PC-9 (cell line): ENCODE measurements around the gene KCNK6. TPM values are rescaled to one million over a fixed set of nuclear protein-coding genes. Genes with fewer than 3 reads are reported as not detected.
"Not testable (repeated sequence)": the region's sequence is repeated elsewhere in the genome, so short reads cannot be mapped to it uniquely, and the experiment has no call there.

Source experiments
- BruUV-seq: library from RNA; stranded (reverse); fragments of 400-500 nt; replicated peaks from 2 replicates; lab custom pipeline; 2021; lab: Mats Ljungman, UMichigan
- CTCF ChIA-PET: fragments of 300-600 bp; sonication (Branson Sonifier 250); formaldehyde crosslinking; loops from one replicate; lab custom pipeline; 2022; ENCODE audit warnings: antibody characterized with exemption; lab: Charles Lee
- POLR2A ChIA-PET: fragments of 300-600 bp; sonication (Branson Sonifier 250); formaldehyde crosslinking; loops from one replicate; lab custom pipeline; 2022; ENCODE audit warnings: antibody characterized with exemption; ENCODE audit not compliant: unreplicated experiment; lab: Charles Lee
- DNase-seq, 2 experiments: peaks; one replicate each; pipeline versions ENCODE4 v3.0.0 to v3.0.0-alpha.2; 2015 to 2022; ENCODE audit warnings: mixed read lengths in 1 of 2
- H2AFZ ChIP-seq: fragments of 200-600 bp; sonication (generic); 2 replicates; pipeline ENCODE4 v1.8.1; 2017; ENCODE audit warnings: antibody characterized with exemption
- H3F3A ChIP-seq: fragments of 200-600 bp; sonication (generic); 2 replicates; pipeline ENCODE4 v1.8.1; 2017; ENCODE audit warnings: antibody characterized with exemption, mild to moderate bottlenecking, low read depth; ENCODE audit not compliant: insufficient read depth
- H3K27ac ChIP-seq: fragments of 200-600 bp; sonication (generic); 2 replicates; pipeline ENCODE4 v1.6.1; 2016; ENCODE audit warnings: mixed run types
- H3K27me3 ChIP-seq: fragments of 200-600 bp; sonication (generic); 2 replicates; pipeline ENCODE4 v1.6.1; 2016; ENCODE audit warnings: low read depth, mixed run types; ENCODE audit not compliant: insufficient read depth
- H3K36me3 ChIP-seq: fragments of 200-600 bp; sonication (generic); 2 replicates; pipeline ENCODE4 v1.6.1; 2016; ENCODE audit warnings: low read depth, mixed run types
- H3K4me1 ChIP-seq: fragments of 200-600 bp; sonication (generic); replicated peaks from 2 replicates; pipeline ENCODE4 v1.6.1; 2016; ENCODE audit warnings: mixed run types; ENCODE audit not compliant: insufficient read depth
- H3K4me2 ChIP-seq: fragments of 200-600 bp; sonication (generic); 2 replicates; pipeline ENCODE4 v1.6.1; 2017; ENCODE audit warnings: mixed run types
- H3K4me3 ChIP-seq: fragments of 200-600 bp; sonication (generic); 2 replicates; pipeline ENCODE4 v1.6.1; 2016; ENCODE audit warnings: mixed run types
- H3K79me2 ChIP-seq: fragments of 200-600 bp; sonication (generic); 2 replicates; pipeline ENCODE4 v1.6.1; 2017; ENCODE audit warnings: low read depth, mixed run types
- H3K9me2 ChIP-seq: fragments of 200-600 bp; sonication (generic); 2 replicates; pipeline ENCODE4 v1.8.1; 2017; ENCODE audit warnings: mild to moderate bottlenecking; ENCODE audit not compliant: insufficient read depth
- H3K9me3 ChIP-seq: fragments of 200-600 bp; sonication (generic); 2 replicates; pipeline ENCODE4 v1.8.1; 2016; ENCODE audit warnings: low read depth; ENCODE audit not compliant: insufficient read depth
- H4K20me1 ChIP-seq: fragments of 200-600 bp; sonication (generic); 2 replicates; pipeline ENCODE4 v1.8.1; 2017; ENCODE audit not compliant: insufficient read depth
- EZH2 ChIP-seq: fragments of 200-600 bp; sonication (generic); IDR thresholded peaks from 2 replicates; pipeline ENCODE4 v1.8.0; 2017; ENCODE audit warnings: antibody characterized with exemption, low read depth
- intact Hi-C: fragments of 100-400 bp; cut with micrococcal nuclease; formaldehyde crosslinking; loops from one replicate; pipeline ENCODE4 v1.10.0; 2022; ENCODE audit not compliant: unreplicated experiment
- total RNA-seq: library from RNA; stranded (reverse); gene quantifications from 2 replicates; pipeline ENCODE4 v1.2.3, GENCODE V29; 2021
- TF ChIP-seq, protein P1 (sequence below): fragments of 200-600 bp; sonication (generic); conservative IDR thresholded peaks from 2 replicates; pipeline ENCODE4 v1.6.1; 2017; ENCODE audit warnings: mixed run types, antibody characterized with exemption, mild to moderate bottlenecking, moderate library complexity

Gene KCNK6
- total RNA-seq, 1 experiment from 2014 or later = 6.1 TPM

- no peaks in the 10 kb centered on the region for H3K9me2 ChIP-seq
- H3K79me2 ChIP-seq = no peaks in the 10 kb centered on the region
- peaks cover 41% of the 10 kb centered on the region; the same call in 1 of the 2 replicates for H3K27me3 ChIP-seq
- peak overlapping the region; percentile 98 for H3K4me2 ChIP-seq
- no peaks in the 10 kb centered on the region for H3K36me3 ChIP-seq
- peaks cover 2% of the 10 kb centered on the region; the same call in 1 of the 2 replicates for H3F3A ChIP-seq
- peak overlapping the region; percentile 74; the same call in 1 of the 2 replicates for H3K4me3 ChIP-seq
- POLR2A ChIA-PET = interaction anchor here (0.5 to 0.6 kb wide), 2 partner anchors 24 to 44 kb away, joined by 7 to 8 read pairs; no protein-coding TSS in a partner anchor
- H3K27ac ChIP-seq = no peak overlapping the region
- TF ChIP-seq EZH2 = no peak
- CTCF ChIA-PET = interaction anchor here (0.7 kb wide), 1 partner anchor 409 kb away, joined by 4 read pairs; no protein-coding TSS in a partner anchor
- no TSS peak for BruUV-seq
- peak overlapping the region; percentile 76; the same call in 1 of the 2 replicates for H2AFZ ChIP-seq
- intact Hi-C loops = no loop called here
- no peaks in the 10 kb centered on the region for H4K20me1 ChIP-seq
- DNase-seq = no peak
- no peaks in the 10 kb centered on the region for H3K9me3 ChIP-seq
- H3K4me1 ChIP-seq = peaks cover 6% of the 10 kb centered on the region; the same call in 1 of the 2 replicates
These were observed 41.4 kb downstream of the KCNK6 start for GRCh38 chr19:38360839-38361631.

GRCh38 chr19:38361633-38362075 lies 42.0 kb downstream of the KCNK6 start:
- H3K4me1 ChIP-seq = peaks cover 6% of the 10 kb centered on the region; the same call in 1 of the 2 replicates
- H2AFZ ChIP-seq = peak overlapping the region; percentile 94
- BruUV-seq = no TSS peak
- no peaks in the 10 kb centered on the region for H3K79me2 ChIP-seq
- intact Hi-C loops = no loop called here
- H3K27ac ChIP-seq = no peak overlapping the region
- H3F3A ChIP-seq = peaks cover 2% of the 10 kb centered on the region; the same call in 1 of the 2 replicates
- DNase-seq = peak; percentile 60 to 84
- H3K36me3 ChIP-seq = no peaks in the 10 kb centered on the region
- no peaks in the 10 kb centered on the region for H3K9me3 ChIP-seq
- H4K20me1 ChIP-seq = no peaks in the 10 kb centered on the region
- H3K9me2 ChIP-seq = no peaks in the 10 kb centered on the region
- peak overlapping the region; percentile 74 for H3K4me3 ChIP-seq
- peaks cover 41% of the 10 kb centered on the region; the same call in 1 of the 2 replicates for H3K27me3 ChIP-seq
- peak overlapping the region; percentile 98 for H3K4me2 ChIP-seq
- TF ChIP-seq, protein P1, sequence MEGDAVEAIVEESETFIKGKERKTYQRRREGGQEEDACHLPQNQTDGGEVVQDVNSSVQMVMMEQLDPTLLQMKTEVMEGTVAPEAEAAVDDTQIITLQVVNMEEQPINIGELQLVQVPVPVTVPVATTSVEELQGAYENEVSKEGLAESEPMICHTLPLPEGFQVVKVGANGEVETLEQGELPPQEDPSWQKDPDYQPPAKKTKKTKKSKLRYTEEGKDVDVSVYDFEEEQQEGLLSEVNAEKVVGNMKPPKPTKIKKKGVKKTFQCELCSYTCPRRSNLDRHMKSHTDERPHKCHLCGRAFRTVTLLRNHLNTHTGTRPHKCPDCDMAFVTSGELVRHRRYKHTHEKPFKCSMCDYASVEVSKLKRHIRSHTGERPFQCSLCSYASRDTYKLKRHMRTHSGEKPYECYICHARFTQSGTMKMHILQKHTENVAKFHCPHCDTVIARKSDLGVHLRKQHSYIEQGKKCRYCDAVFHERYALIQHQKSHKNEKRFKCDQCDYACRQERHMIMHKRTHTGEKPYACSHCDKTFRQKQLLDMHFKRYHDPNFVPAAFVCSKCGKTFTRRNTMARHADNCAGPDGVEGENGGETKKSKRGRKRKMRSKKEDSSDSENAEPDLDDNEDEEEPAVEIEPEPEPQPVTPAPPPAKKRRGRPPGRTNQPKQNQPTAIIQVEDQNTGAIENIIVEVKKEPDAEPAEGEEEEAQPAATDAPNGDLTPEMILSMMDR = no peak
- no peak for TF ChIP-seq EZH2
- ChIA-PET CTCF (interaction anchor here (0.7 kb wide), 1 partner anchor 408 kb away, joined by 4 read pairs; no protein-coding TSS in a partner anchor), POLR2A (interaction anchor here (0.5 to 0.7 kb wide), 2 partner anchors 43 to 981 kb away, joined by 4 to 8 read pairs; no protein-coding TSS in a partner anchor)

- no peaks in the 10 kb centered on the region for H3K36me3 ChIP-seq
- DNase-seq = peak; percentile 57 to 83
- H3K27ac ChIP-seq = no peak overlapping the region
- H3F3A ChIP-seq = peaks cover 2% of the 10 kb centered on the region; the same call in 1 of the 2 replicates
- H3K9me3 ChIP-seq = no peaks in the 10 kb centered on the region
- peaks cover 6% of the 10 kb centered on the region; the same call in 1 of the 2 replicates for H3K4me1 ChIP-seq
- peak overlapping the region; percentile 98 for H3K4me2 ChIP-seq
- H3K9me2 ChIP-seq = no peaks in the 10 kb centered on the region
- intact Hi-C loops = no loop called here
- peak overlapping the region; percentile 94 for H2AFZ ChIP-seq
- CTCF ChIA-PET = interaction anchor here (0.7 kb wide), 1 partner anchor 407 kb away, joined by 4 read pairs; no protein-coding TSS in a partner anchor
- no peaks in the 10 kb centered on the region for H3K79me2 ChIP-seq
- H3K4me3 ChIP-seq = peak overlapping the region; percentile 74
- POLR2A ChIA-PET = interaction anchor here (0.6 to 0.7 kb wide), 3 partner anchors 40 to 981 kb away, joined by 3 to 6 read pairs (median 4); no protein-coding TSS in a partner anchor
- no peaks in the 10 kb centered on the region for H4K20me1 ChIP-seq
- peaks cover 41% of the 10 kb centered on the region; the same call in 1 of the 2 replicates for H3K27me3 ChIP-seq
- TSS peak; percentile 70 for BruUV-seq
- TF ChIP-seq, protein P1 = no peak
- TF ChIP-seq EZH2 = no peak
These were observed 42.7 kb downstream of the KCNK6 start for GRCh38 chr19:38362076-38362945.

DNA sequence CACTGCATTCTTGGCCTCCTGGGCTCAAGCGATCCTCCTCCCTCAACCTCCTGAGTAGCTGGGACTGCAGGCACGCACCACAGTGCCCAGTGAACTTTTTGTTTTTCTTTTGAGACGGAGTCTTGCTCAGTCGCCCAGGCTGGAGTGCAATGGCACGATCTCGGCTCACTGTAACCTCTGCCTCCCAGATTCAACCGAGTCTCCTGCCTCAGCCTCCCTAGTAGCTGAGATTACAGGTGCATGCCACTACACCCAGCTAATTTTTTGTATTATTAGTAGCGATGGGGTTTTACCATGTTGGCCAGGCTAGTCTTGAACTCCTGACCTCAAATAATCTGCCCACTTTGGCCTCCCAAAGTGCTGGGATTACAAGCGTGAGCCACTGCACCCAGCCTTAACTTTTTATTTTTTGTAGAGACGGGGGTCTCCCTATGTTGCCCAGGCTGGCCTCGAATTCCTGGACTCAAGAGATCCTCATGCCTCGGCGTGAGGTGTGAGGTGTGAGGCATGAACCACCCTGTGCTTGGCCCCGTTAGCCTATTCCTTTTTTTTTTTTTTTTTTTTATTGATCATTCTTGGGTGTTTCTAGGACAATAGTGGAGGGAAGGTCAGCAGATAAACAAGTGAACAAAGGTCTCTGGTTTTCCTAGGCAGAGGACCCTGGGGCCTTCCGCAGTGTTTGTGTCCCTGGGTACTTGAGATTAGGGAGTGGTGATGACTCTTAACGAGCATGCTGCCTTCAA lies 43.5 kb downstream of the KCNK6 start:
- H3K9me3 ChIP-seq, H3K79me2 ChIP-seq, H3K9me2 ChIP-seq, H3K36me3 ChIP-seq, H3K4me1 ChIP-seq, DNase-seq, H3F3A ChIP-seq, intact Hi-C loops, CTCF ChIA-PET, H4K20me1 ChIP-seq, H3K27ac ChIP-seq: not testable (repeated sequence)
- peak overlapping the region; percentile 94 for H2AFZ ChIP-seq
- BruUV-seq = TSS peak; percentile 39
- peaks cover 36% of the 10 kb centered on the region; the same call in 1 of the 2 replicates for H3K27me3 ChIP-seq
- POLR2A ChIA-PET = interaction anchor here (0.6 kb wide), 2 partner anchors 39 to 125 kb away, joined by 3 to 6 read pairs; no protein-coding TSS in a partner anchor
- peak overlapping the region; percentile 98 for H3K4me2 ChIP-seq
- H3K4me3 ChIP-seq = peak overlapping the region; percentile 74
